ENCODE results near the gene WIPF2. TPM values are rescaled to one million over a fixed set of nuclear protein-coding genes. Genes with fewer than 3 reads are reported as not detected.

The WIPF2 gene
- total RNA-seq, 3 donors from 2014 or later (not counting 1 experiment from before 2014, with no cell fraction given): 43.2 to 47.4 (median 43.9) TPM

- Mint-ChIP-seq H3K9me3 (no peaks in the 10 kb centered on the region), H3K36me3 (no peaks in the 10 kb centered on the region), H3K4me3 (no peak overlapping the region), H3K27ac (no peak overlapping the region), H3K27me3 (ENCODE audit: low read depth in 2 of 2) (no peaks in the 10 kb centered on the region), H3K4me1 (peaks cover 0 to 6% of the 10 kb centered on the region in 2 donors)
- H3K4me1 ChIP-seq (ENCODE audit: control insufficient read depth, insufficient read depth, low read length): no peaks in the 10 kb centered on the region
- no peak overlapping the region for H3K27ac ChIP-seq (ENCODE audit: low read length)
- H3K9me3 ChIP-seq (ENCODE audit: control insufficient read depth, insufficient read depth, low read length): no peaks in the 10 kb centered on the region
- TF ChIP-seq, protein P1, sequence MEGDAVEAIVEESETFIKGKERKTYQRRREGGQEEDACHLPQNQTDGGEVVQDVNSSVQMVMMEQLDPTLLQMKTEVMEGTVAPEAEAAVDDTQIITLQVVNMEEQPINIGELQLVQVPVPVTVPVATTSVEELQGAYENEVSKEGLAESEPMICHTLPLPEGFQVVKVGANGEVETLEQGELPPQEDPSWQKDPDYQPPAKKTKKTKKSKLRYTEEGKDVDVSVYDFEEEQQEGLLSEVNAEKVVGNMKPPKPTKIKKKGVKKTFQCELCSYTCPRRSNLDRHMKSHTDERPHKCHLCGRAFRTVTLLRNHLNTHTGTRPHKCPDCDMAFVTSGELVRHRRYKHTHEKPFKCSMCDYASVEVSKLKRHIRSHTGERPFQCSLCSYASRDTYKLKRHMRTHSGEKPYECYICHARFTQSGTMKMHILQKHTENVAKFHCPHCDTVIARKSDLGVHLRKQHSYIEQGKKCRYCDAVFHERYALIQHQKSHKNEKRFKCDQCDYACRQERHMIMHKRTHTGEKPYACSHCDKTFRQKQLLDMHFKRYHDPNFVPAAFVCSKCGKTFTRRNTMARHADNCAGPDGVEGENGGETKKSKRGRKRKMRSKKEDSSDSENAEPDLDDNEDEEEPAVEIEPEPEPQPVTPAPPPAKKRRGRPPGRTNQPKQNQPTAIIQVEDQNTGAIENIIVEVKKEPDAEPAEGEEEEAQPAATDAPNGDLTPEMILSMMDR (IDR thresholded peaks at IDR 0.05): no peak
- ATAC-seq: no peak
- H3K4me3 ChIP-seq (ENCODE audit: low read length): no peak overlapping the region
- H3K27me3 ChIP-seq (ENCODE audit: control insufficient read depth, insufficient read depth, low read length): no peaks in the 10 kb centered on the region
- no peak for DNase-seq
- 95% methylated on average over 18 of the region's 21 CpGs for WGBS (ENCODE audit: insufficient coverage)
- H3K36me3 ChIP-seq (ENCODE audit: control insufficient read depth, insufficient read depth, low read length): peaks cover 56% of the 10 kb centered on the region
- intact Hi-C loops (cut with micrococcal nuclease): no loop called here
Observed at GRCh38 chr17:40264458-40265185, 45.5 kb downstream of the WIPF2 start.

- intact Hi-C loops (cut with micrococcal nuclease): no loop called here
- Histone ChIP-seq H3K27ac (ENCODE audit: low read length) (no peak overlapping the region), H3K4me1 (ENCODE audit: control insufficient read depth, insufficient read depth, low read length) (no peaks in the 10 kb centered on the region), H3K4me3 (ENCODE audit: low read length) (no peak overlapping the region), H3K27me3 (ENCODE audit: control insufficient read depth, insufficient read depth, low read length) (no peaks in the 10 kb centered on the region), H3K9me3 (ENCODE audit: control insufficient read depth, insufficient read depth, low read length) (no peaks in the 10 kb centered on the region), H3K36me3 (ENCODE audit: control insufficient read depth, insufficient read depth, low read length) (peaks cover 53% of the 10 kb centered on the region)
- ATAC-seq (no peak), DNase-seq (no peak)
- Mint-ChIP-seq H3K27ac (no peak overlapping the region), H3K9me3 (no peaks in the 10 kb centered on the region), H3K4me1 (peaks cover 0 to 6% of the 10 kb centered on the region in 2 donors), H3K4me3 (no peak overlapping the region), H3K27me3 (ENCODE audit: low read depth in 2 of 2) (no peaks in the 10 kb centered on the region), H3K36me3 (no peaks in the 10 kb centered on the region)
- TF ChIP-seq, protein P1 (IDR thresholded peaks at IDR 0.05): no peak
- WGBS (ENCODE audit: insufficient coverage): 99% methylated on average over 5 of the region's 5 CpGs
Observed at GRCh38 chr17:40265337-40265736, 46.2 kb downstream of the WIPF2 start.

DNA sequence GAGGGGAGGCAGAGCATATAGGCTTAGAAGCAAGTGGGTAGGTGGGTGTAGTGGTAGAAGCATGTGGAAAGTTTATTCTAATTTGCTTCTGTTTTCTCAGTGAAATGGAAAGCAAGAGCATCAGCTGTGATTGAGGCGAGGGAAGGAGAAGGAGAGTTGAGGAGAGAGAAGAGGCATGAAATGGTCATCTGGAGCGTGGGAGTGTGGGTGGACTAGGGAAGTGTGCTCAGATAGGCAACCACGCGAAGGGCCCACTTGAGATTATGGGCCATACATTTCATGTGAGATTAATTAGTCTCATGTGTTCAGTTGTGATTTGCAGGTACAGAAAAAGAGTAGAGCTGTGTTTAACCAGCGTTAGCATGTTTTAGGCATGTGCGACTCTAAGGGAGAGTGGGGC, 47.8 kb downstream of the WIPF2 start:
- Histone ChIP-seq H3K4me1 (ENCODE audit: control insufficient read depth, insufficient read depth, low read length) (no peaks in the 10 kb centered on the region), H3K9me3 (ENCODE audit: control insufficient read depth, insufficient read depth, low read length) (no peaks in the 10 kb centered on the region), H3K36me3 (ENCODE audit: control insufficient read depth, insufficient read depth, low read length) (peaks cover 57% of the 10 kb centered on the region), H3K27me3 (ENCODE audit: control insufficient read depth, insufficient read depth, low read length) (no peaks in the 10 kb centered on the region), H3K4me3 (ENCODE audit: low read length) (no peak overlapping the region), H3K27ac (ENCODE audit: low read length) (no peak overlapping the region)
- no peaks in the 10 kb centered on the region for H3K9me3 Mint-ChIP-seq
- H3K27ac Mint-ChIP-seq: no peak overlapping the region
- ATAC-seq: no peak
- no peaks in the 10 kb centered on the region for H3K36me3 Mint-ChIP-seq
- 95% methylated on average over 6 of the region's 6 CpGs for WGBS (ENCODE audit: insufficient coverage)
- peaks cover 0 to 6% of the 10 kb centered on the region in 2 donors for H3K4me1 Mint-ChIP-seq
- no peaks in the 10 kb centered on the region for H3K27me3 Mint-ChIP-seq (ENCODE audit: low read depth in 2 of 2)
- no peak for DNase-seq
- no peak overlapping the region for H3K4me3 Mint-ChIP-seq
- TF ChIP-seq, protein P1 (IDR thresholded peaks at IDR 0.05): no peak
- intact Hi-C loops (cut with micrococcal nuclease): no loop called here
